K562 (cell line): Measurements from ENCODE around the gene UBXN11.

Experiments used
- CTCF ChIP-seq, 3 experiments: IDR thresholded peaks in 2 of 3; conservative IDR thresholded peaks in 1 of 3; 2 replicates each; pipeline ENCODE4 v1.5.1; 2011 to 2012; ENCODE audit warnings: low read length in 3 of 3, mild to moderate bottlenecking in 3 of 3, control low read depth in 2 of 3, improper control_type of control experiment in 1 of 3, inconsistent platforms in 1 of 3, low read depth in 1 of 3, mixed read lengths in 1 of 3, moderate library complexity in 1 of 3; ENCODE audit not compliant: insufficient read depth in 2 of 3
- EZH2 ChIP-seq: IDR thresholded peaks from 2 replicates; pipeline ENCODE4 v1.6.1; 2012; ENCODE audit warnings: low read depth, mild to moderate bottlenecking, inconsistent platforms, low read length, borderline replicate concordance
- SREBF1 ChIP-seq: fragments of 150-350 bp; IDR thresholded peaks from 2 replicates; pipeline ENCODE4 v1.6.1; 2014; ENCODE audit warnings: antibody characterized with exemption, low read depth, low read length, borderline replicate concordance
- ZNF444 ChIP-seq: fragments of 250-450 bp; sonication (Bioruptor Pico); IDR thresholded peaks from 2 replicates; pipeline ENCODE4 v1.4.0; 2020; ENCODE audit warnings: mild to moderate bottlenecking, moderate library complexity
- TF ChIP-seq, protein P1 (sequence below), 2 experiments: fragments of 450-650 bp; formaldehyde crosslinking in 1 of 2; IDR thresholded peaks; 2 replicates each; pipeline versions ENCODE4 v1.4.0 to v1.6.1; 2014 to 2020; ENCODE audit warnings: mild to moderate bottlenecking in 2 of 2, borderline replicate concordance in 1 of 2, low read depth in 1 of 2

DNA sequence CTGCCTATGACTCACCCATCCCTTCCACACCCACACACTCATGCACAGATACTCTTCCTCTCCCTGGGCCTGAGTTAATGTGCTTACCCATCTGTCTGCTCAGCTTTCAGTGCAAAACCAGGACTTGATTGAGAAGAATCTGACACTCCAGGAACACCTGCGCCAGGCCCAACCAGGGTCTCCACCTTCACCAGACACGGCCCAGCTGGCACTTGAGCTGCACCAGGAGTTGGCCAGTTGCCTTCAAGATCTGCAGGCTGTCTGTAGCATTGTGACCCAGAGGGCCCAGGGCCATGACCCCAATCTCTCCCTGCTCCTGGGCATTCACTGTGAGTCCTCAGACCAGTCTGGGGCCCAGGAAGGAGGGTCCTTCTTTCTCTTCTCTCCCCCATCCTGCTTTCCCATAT, 30.0 kb downstream of the UBXN11 start:
- TF ChIP-seq CTCF (IDR thresholded peaks at IDR 0.05 in 2 of 3, conservative IDR thresholded peaks at IDR 0.05 in 1 of 3; ENCODE audit: insufficient read depth in 2 of 3, low read depth in 1 of 3, low read length in 3 of 3) (no peak), SREBF1 (no peak), ZNF444 (no peak), EZH2 (no peak)
- TF ChIP-seq, protein P1, sequence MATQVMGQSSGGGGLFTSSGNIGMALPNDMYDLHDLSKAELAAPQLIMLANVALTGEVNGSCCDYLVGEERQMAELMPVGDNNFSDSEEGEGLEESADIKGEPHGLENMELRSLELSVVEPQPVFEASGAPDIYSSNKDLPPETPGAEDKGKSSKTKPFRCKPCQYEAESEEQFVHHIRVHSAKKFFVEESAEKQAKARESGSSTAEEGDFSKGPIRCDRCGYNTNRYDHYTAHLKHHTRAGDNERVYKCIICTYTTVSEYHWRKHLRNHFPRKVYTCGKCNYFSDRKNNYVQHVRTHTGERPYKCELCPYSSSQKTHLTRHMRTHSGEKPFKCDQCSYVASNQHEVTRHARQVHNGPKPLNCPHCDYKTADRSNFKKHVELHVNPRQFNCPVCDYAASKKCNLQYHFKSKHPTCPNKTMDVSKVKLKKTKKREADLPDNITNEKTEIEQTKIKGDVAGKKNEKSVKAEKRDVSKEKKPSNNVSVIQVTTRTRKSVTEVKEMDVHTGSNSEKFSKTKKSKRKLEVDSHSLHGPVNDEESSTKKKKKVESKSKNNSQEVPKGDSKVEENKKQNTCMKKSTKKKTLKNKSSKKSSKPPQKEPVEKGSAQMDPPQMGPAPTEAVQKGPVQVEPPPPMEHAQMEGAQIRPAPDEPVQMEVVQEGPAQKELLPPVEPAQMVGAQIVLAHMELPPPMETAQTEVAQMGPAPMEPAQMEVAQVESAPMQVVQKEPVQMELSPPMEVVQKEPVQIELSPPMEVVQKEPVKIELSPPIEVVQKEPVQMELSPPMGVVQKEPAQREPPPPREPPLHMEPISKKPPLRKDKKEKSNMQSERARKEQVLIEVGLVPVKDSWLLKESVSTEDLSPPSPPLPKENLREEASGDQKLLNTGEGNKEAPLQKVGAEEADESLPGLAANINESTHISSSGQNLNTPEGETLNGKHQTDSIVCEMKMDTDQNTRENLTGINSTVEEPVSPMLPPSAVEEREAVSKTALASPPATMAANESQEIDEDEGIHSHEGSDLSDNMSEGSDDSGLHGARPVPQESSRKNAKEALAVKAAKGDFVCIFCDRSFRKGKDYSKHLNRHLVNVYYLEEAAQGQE (IDR thresholded peaks at IDR 0.05; ENCODE audit: borderline replicate concordance): no peak
- TF ChIP-seq, protein P1 (CRISPR knock-in tag; IDR thresholded peaks at IDR 0.05; ENCODE audit: low read depth): no peak
